HG03342 (cell line): ENCODE data around the gene GPR108.
"Not testable (repeated sequence)": the region's sequence is repeated elsewhere in the genome, so short reads cannot be mapped to it uniquely, and the experiment has no call there.

Source experiments
- ATAC-seq: cut with Tn5 transposase; IDR thresholded peaks from one replicate; pipeline ENCODE4 v1.9.1; 2021; ENCODE audit warnings: mild to moderate bottlenecking, moderate library complexity; ENCODE audit not compliant: unreplicated experiment

The GPR108 gene

GRCh38 chr19:6737284-6737872, at the start of gene GPR108:
Gene GPR108, minus strand, starts transcription at chr19:6737580. Its CDS starts 4 bp downstream, at chr19:6737576.
- peak; percentile 57 for ATAC-seq

- no peak for ATAC-seq
Measured at GRCh38 chr19:6779206-6779605, 41.8 kb upstream of the GPR108 start.

- ATAC-seq: no peak
Measured at GRCh38 chr19:6778386-6778785, 41.0 kb upstream of the GPR108 start.

GRCh38 chr19:6777434-6777833, 40.1 kb upstream of the GPR108 start:
- no peak for ATAC-seq

GRCh38 chr19:6776999-6777398, 39.6 kb upstream of the GPR108 start:
- no peak for ATAC-seq

GRCh38 chr19:6776045-6776444, 38.7 kb upstream of the GPR108 start:
- ATAC-seq: not testable (repeated sequence)

- ATAC-seq: no peak
Measured at GRCh38 chr19:6774821-6775707, 37.7 kb upstream of the GPR108 start.

GRCh38 chr19:6773323-6773931, 36.0 kb upstream of the GPR108 start:
- no peak for ATAC-seq

- ATAC-seq: no peak
Measured at GRCh38 chr19:6772866-6773322, 35.5 kb upstream of the GPR108 start.

- peak; percentile 41 for ATAC-seq
Measured at GRCh38 chr19:6772028-6772865, 34.9 kb upstream of the GPR108 start, which contains the start of gene VAV1. Gene VAV1, plus strand, starts transcription at chr19:6772708. Its CDS starts 100 bp downstream, at chr19:6772808.

- not testable (repeated sequence) for ATAC-seq
Measured at GRCh38 chr19:6771648-6772027, 34.3 kb upstream of the GPR108 start.

GRCh38 chr19:6769006-6769619, 31.7 kb upstream of the GPR108 start:
- no peak for ATAC-seq

GRCh38 chr19:6768236-6768785, 30.9 kb upstream of the GPR108 start:
- no peak for ATAC-seq

GRCh38 chr19:6767357-6768235, 30.2 kb upstream of the GPR108 start, which contains the start of gene SH2D3A:
Gene SH2D3A, minus strand, starts transcription at chr19:6767435. Its CDS starts 3,687 bp downstream, at chr19:6763748.
- ATAC-seq: peak; percentile 63

- peak; percentile 28 for ATAC-seq
Measured at GRCh38 chr19:6767081-6767356, 29.6 kb upstream of the GPR108 start.

GRCh38 chr19:6766357-6767080, 29.1 kb upstream of the GPR108 start:
- ATAC-seq: no peak

GRCh38 chr19:6765738-6766356, 28.5 kb upstream of the GPR108 start:
- ATAC-seq: no peak

GRCh38 chr19:6762253-6762797, 24.9 kb upstream of the GPR108 start:
- not testable (repeated sequence) for ATAC-seq
